ENCODE results near the gene DDX24. TPM values are rescaled to one million over a fixed set of nuclear protein-coding genes. Genes with fewer than 3 reads are reported as not detected.

The DDX24 gene
- polyA plus RNA-seq, 1 donor (not counting 4 experiments of a cell fraction or from before 2014, with no cell fraction given): 171 TPM

GRCh38 chr14:94014382-94014781, 66.6 kb downstream of the DDX24 start:
- no peak overlapping the region for H3K9ac ChIP-seq (ENCODE audit: control insufficient read depth, extremely low read depth, insufficient read depth, low read length)
- no peak overlapping the region for H2AFZ ChIP-seq (ENCODE audit: control insufficient read depth, low read length)
- no peaks in the 10 kb centered on the region for H4K20me1 ChIP-seq (ENCODE audit: control insufficient read depth, extremely low read depth, insufficient read depth, low read length)
- dilution Hi-C loops (cut with MboI; ENCODE audit: extremely low pct_ligation_motif_present, low sequenced_read_pairs): no loop called here
- no peaks in the 10 kb centered on the region for H3K79me2 ChIP-seq (ENCODE audit: control insufficient read depth, insufficient read depth, low read length)
- peaks cover 10% of the 10 kb centered on the region for H3K4me1 ChIP-seq (ENCODE audit: control insufficient read depth, extremely low read depth, insufficient read depth, low read length)
- no peak overlapping the region for H3K4me2 ChIP-seq (ENCODE audit: control insufficient read depth, extremely low read depth, insufficient read depth, low read depth, low read length)
- H3K27ac ChIP-seq (ENCODE audit: control insufficient read depth, insufficient read depth, low read length): no peak overlapping the region
- no peak overlapping the region for H3K4me3 ChIP-seq (ENCODE audit: control insufficient read depth in 2 of 3, extremely low read depth in 1 of 3, insufficient read depth in 2 of 3, low read depth in 1 of 3, low read length in 3 of 3)
- peaks cover 4% of the 10 kb centered on the region for H3K27me3 ChIP-seq (ENCODE audit: control insufficient read depth, extremely low read depth, insufficient read depth, low read length)
- no peaks in the 10 kb centered on the region for H3K9me1 ChIP-seq (ENCODE audit: control insufficient read depth, extremely low read depth, insufficient read depth, low read length)
- DNase-seq (ENCODE audit: low read depth, low spot score) (no peak), FAIRE-seq (no peak)
- no peak for TF ChIP-seq EZH2 (IDR thresholded peaks at IDR 0.05; ENCODE audit: low read length)
- TF ChIP-seq CTCF (optimal IDR thresholded peaks at IDR 0.05 in 1 of 3, IDR thresholded peaks at IDR 0.05 in 1 of 3, conservative IDR thresholded peaks at IDR 0.05 in 1 of 3; ENCODE audit: extremely low read depth in 1 of 3, insufficient read depth in 2 of 3, low read length in 3 of 3): no peak
- H3K36me3 ChIP-seq (ENCODE audit: control insufficient read depth in 2 of 2, extremely low read depth in 1 of 2, insufficient read depth in 2 of 2, low read length in 2 of 2): no peaks in the 10 kb centered on the region
- no peaks in the 10 kb centered on the region for H3K9me3 ChIP-seq (ENCODE audit: control insufficient read depth, low read depth, low read length)

DNA sequence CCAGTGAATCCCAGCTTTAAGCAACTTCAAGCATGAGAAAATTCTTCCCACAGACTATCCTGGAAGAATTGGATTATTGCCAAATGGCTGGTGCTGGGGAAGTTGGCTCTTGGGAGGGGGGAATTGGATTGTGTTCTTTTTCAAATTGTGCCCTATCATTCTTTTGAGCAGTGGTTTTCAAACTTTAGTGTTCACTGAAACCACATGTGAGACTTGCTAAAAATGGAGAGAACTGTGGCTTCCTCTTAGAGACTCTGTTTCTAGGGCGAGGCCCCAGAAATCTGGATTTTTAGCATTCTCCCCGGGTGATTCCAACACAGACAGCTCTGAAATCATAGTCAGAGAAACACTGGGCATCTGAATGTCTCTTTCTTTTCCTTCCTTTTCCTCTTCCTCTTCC, 69.2 kb downstream of the DDX24 start:
- dilution Hi-C loops (cut with MboI; ENCODE audit: extremely low pct_ligation_motif_present, low sequenced_read_pairs): no loop called here
- H3K9ac ChIP-seq (ENCODE audit: control insufficient read depth, extremely low read depth, insufficient read depth, low read length): no peak overlapping the region
- no peak for FAIRE-seq

More for the DNA sequence above, 69.2 kb downstream of the DDX24 start:
- Histone ChIP-seq H3K36me3 (ENCODE audit: control insufficient read depth in 2 of 2, extremely low read depth in 1 of 2, insufficient read depth in 2 of 2, low read length in 2 of 2) (no peaks in the 10 kb centered on the region), H4K20me1 (ENCODE audit: control insufficient read depth, extremely low read depth, insufficient read depth, low read length) (no peaks in the 10 kb centered on the region), H3K4me1 (ENCODE audit: control insufficient read depth, extremely low read depth, insufficient read depth, low read length) (peaks cover 11% of the 10 kb centered on the region), H3K27ac (ENCODE audit: control insufficient read depth, insufficient read depth, low read length) (no peak overlapping the region), H3K4me3 (ENCODE audit: control insufficient read depth in 2 of 3, extremely low read depth in 1 of 3, insufficient read depth in 2 of 3, low read depth in 1 of 3, low read length in 3 of 3) (no peak overlapping the region), H3K9me1 (ENCODE audit: control insufficient read depth, extremely low read depth, insufficient read depth, low read length) (no peaks in the 10 kb centered on the region), H3K79me2 (ENCODE audit: control insufficient read depth, insufficient read depth, low read length) (no peaks in the 10 kb centered on the region), H3K4me2 (ENCODE audit: control insufficient read depth, extremely low read depth, insufficient read depth, low read depth, low read length) (no peak overlapping the region), H3K27me3 (ENCODE audit: control insufficient read depth, extremely low read depth, insufficient read depth, low read length) (peaks cover 4% of the 10 kb centered on the region), H2AFZ (ENCODE audit: control insufficient read depth, low read length) (no peak overlapping the region), H3K9me3 (ENCODE audit: control insufficient read depth, low read depth, low read length) (no peaks in the 10 kb centered on the region)
- no peak for DNase-seq (ENCODE audit: low read depth, low spot score)
- no peak for TF ChIP-seq CTCF (optimal IDR thresholded peaks at IDR 0.05 in 1 of 3, IDR thresholded peaks at IDR 0.05 in 1 of 3, conservative IDR thresholded peaks at IDR 0.05 in 1 of 3; ENCODE audit: extremely low read depth in 1 of 3, insufficient read depth in 2 of 3, low read length in 3 of 3)
- TF ChIP-seq EZH2 (IDR thresholded peaks at IDR 0.05; ENCODE audit: low read length): no peak

Measured in keratinocyte (primary cell).